Muscle layer of colon (tissue), 2 donors: ENCODE results near the gene RAB14.
"Not testable (repeated sequence)": the region's sequence is repeated elsewhere in the genome, so short reads cannot be mapped to it uniquely, and the experiment has no call there.

Experiments
- H3K27ac ChIP-seq: one replicate; pipeline ENCODE4 v1.7.0; 2013; ENCODE audit warnings: low read depth, mild to moderate bottlenecking, low read length, moderate library complexity
- H3K27me3 ChIP-seq, 2 donors: one replicate each; pipeline ENCODE4 v1.7.0; 2013; ENCODE audit warnings: low read length in 2 of 2, mild to moderate bottlenecking in 2 of 2; ENCODE audit not compliant: insufficient read depth in 2 of 2, control insufficient read depth in 1 of 2
- H3K36me3 ChIP-seq: one replicate; pipeline ENCODE4 v1.7.0; 2013; ENCODE audit warnings: mild to moderate bottlenecking, low read length; ENCODE audit not compliant: insufficient read depth
- H3K4me1 ChIP-seq: one replicate; pipeline ENCODE4 v1.7.0; 2013; ENCODE audit warnings: mild to moderate bottlenecking, low read length; ENCODE audit not compliant: insufficient read depth
- H3K4me3 ChIP-seq, 2 donors: one replicate each; pipeline ENCODE4 v1.7.0; 2013; ENCODE audit warnings: low read length in 2 of 2, low read depth in 1 of 2, mild to moderate bottlenecking in 1 of 2, moderate library complexity in 1 of 2
- H3K9ac ChIP-seq: one replicate; pipeline ENCODE4 v1.7.0; 2013; ENCODE audit warnings: low read length
- H3K9me3 ChIP-seq: one replicate; pipeline ENCODE4 v1.7.0; 2013; ENCODE audit warnings: mild to moderate bottlenecking, low read length
- donor health status: abdominal sarcoma.
- donor health status: Adenocarcinoma of cecum.

RAB14 gene

GRCh38 chr9:121185774-121186403 lies 15.8 kb downstream of the RAB14 start:
- Histone ChIP-seq H3K27ac (no peak overlapping the region), H3K27me3 (no peaks in the 10 kb centered on the region), H3K9ac (no peak overlapping the region), H3K36me3 (peaks cover 23% of the 10 kb centered on the region), H3K4me1 (peaks cover 27% of the 10 kb centered on the region), H3K9me3 (no peaks in the 10 kb centered on the region), H3K4me3 (no peak overlapping the region)

GRCh38 chr9:121185178-121185745 lies 16.4 kb downstream of the RAB14 start:
- Histone ChIP-seq H3K4me3 (no peak overlapping the region), H3K9me3 (no peaks in the 10 kb centered on the region), H3K9ac (no peak overlapping the region), H3K27me3 (no peaks in the 10 kb centered on the region), H3K36me3 (peaks cover 26% of the 10 kb centered on the region), H3K27ac (no peak overlapping the region), H3K4me1 (peaks cover 29% of the 10 kb centered on the region)

- no peak overlapping the region for H3K27ac ChIP-seq
- peaks cover 37% of the 10 kb centered on the region for H3K4me1 ChIP-seq
- peaks cover 32% of the 10 kb centered on the region for H3K36me3 ChIP-seq
- no peak overlapping the region for H3K4me3 ChIP-seq
- no peak overlapping the region for H3K9ac ChIP-seq
- H3K27me3 ChIP-seq, result no peaks in the 10 kb centered on the region
- no peaks in the 10 kb centered on the region for H3K9me3 ChIP-seq
These were observed 17.2 kb downstream of the RAB14 start for GRCh38 chr9:121184463-121184862.

GRCh38 chr9:121183666-121184423 lies 17.8 kb downstream of the RAB14 start:
- Histone ChIP-seq H3K27ac (no peak overlapping the region), H3K27me3 (no peaks in the 10 kb centered on the region), H3K9me3 (no peaks in the 10 kb centered on the region), H3K9ac (no peak overlapping the region), H3K4me3 (no peak overlapping the region), H3K4me1 (peaks cover 34% of the 10 kb centered on the region), H3K36me3 (peaks cover 34% of the 10 kb centered on the region)

GRCh38 chr9:121182989-121183388 lies 18.7 kb downstream of the RAB14 start:
- peaks cover 31% of the 10 kb centered on the region for H3K4me1 ChIP-seq
- H3K27ac ChIP-seq, result no peak overlapping the region

GRCh38 chr9:121182101-121182836 lies 19.4 kb downstream of the RAB14 start:
- H3K9me3 ChIP-seq, result no peaks in the 10 kb centered on the region
- H3K27ac ChIP-seq, result no peak overlapping the region
- H3K9ac ChIP-seq, result no peak overlapping the region
- peaks cover 24% of the 10 kb centered on the region for H3K4me1 ChIP-seq
- no peak overlapping the region for H3K4me3 ChIP-seq
- H3K27me3 ChIP-seq, result no peaks in the 10 kb centered on the region
- H3K36me3 ChIP-seq, result peaks cover 39% of the 10 kb centered on the region

More at GRCh38 chr9:121182989-121183388, 18.7 kb downstream of the RAB14 start:
- H3K9me3 ChIP-seq, result no peaks in the 10 kb centered on the region
- no peaks in the 10 kb centered on the region for H3K27me3 ChIP-seq
- H3K4me3 ChIP-seq, result no peak overlapping the region
- no peak overlapping the region for H3K9ac ChIP-seq
- H3K36me3 ChIP-seq, result peaks cover 39% of the 10 kb centered on the region

- Histone ChIP-seq H3K4me3 (no peak overlapping the region), H3K9ac (no peak overlapping the region), H3K9me3 (no peaks in the 10 kb centered on the region), H3K27me3 (no peaks in the 10 kb centered on the region), H3K27ac (no peak overlapping the region), H3K36me3 (peaks cover 31% of the 10 kb centered on the region), H3K4me1 (peaks cover 21% of the 10 kb centered on the region)
These were observed 21.6 kb downstream of the RAB14 start for GRCh38 chr9:121179930-121180681.

- not testable (repeated sequence) for H3K9me3 ChIP-seq, H3K27me3 ChIP-seq, H3K27ac ChIP-seq, H3K4me3 ChIP-seq, H3K9ac ChIP-seq
- Histone ChIP-seq H3K36me3 (peaks cover 35% of the 10 kb centered on the region), H3K4me1 (peaks cover 21% of the 10 kb centered on the region)
These were observed 22.3 kb downstream of the RAB14 start for GRCh38 chr9:121179373-121179721.

- Histone ChIP-seq H3K4me1 (peaks cover 21% of the 10 kb centered on the region), H3K9ac (no peak overlapping the region), H3K27ac (no peak overlapping the region), H3K4me3 (no peak overlapping the region), H3K9me3 (no peaks in the 10 kb centered on the region), H3K36me3 (peaks cover 34% of the 10 kb centered on the region), H3K27me3 (no peaks in the 10 kb centered on the region)
These were observed 22.8 kb downstream of the RAB14 start for GRCh38 chr9:121178676-121179372.

GRCh38 chr9:121173501-121173900 lies 28.2 kb downstream of the RAB14 start:
- Histone ChIP-seq H3K9me3 (no peaks in the 10 kb centered on the region), H3K36me3 (peaks cover 45% of the 10 kb centered on the region), H3K9ac (no peak overlapping the region)

More at GRCh38 chr9:121173501-121173900, 28.2 kb downstream of the RAB14 start:
- Histone ChIP-seq H3K27me3 (no peaks in the 10 kb centered on the region), H3K4me3 (no peak overlapping the region), H3K4me1 (no peaks in the 10 kb centered on the region), H3K27ac (no peak overlapping the region)
